ENCODE measurements around the gene GOLGA7B. TPM values are rescaled to one million over a fixed set of nuclear protein-coding genes. Genes with fewer than 3 reads are reported as not detected.
A peak's percentile ranks its signal among the peaks of the same experiment; 100 is the strongest.

GOLGA7B gene
- total RNA-seq, 2 experiments from 2014 or later = 0.92 to 1.1 TPM

DNA sequence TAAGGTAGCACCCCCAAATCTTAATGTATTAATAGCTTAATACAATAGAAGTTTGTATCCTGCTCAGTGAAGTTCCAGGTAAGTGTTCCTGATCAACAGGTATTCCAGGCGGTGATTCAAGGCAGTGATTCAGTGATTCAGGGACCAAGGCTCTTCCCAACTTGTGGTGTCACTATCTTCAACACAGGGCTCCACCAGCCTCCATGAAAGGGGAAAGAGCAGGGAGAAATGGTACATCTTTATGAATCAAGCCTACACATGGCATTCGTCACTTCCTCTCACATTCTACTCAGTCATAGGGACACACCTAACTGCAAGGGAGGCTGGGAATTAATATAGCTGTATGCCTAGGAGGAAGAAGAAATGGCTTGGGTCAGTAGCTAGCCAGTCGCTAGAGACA lies 5.1 kb downstream of the GOLGA7B start:
- H3K4me3 Mint-ChIP-seq = no peak overlapping the region
- CTCF ChIA-PET = no interaction called here
- ATAC-seq (no peak), DNase-seq (no peak)
- intact Hi-C loops (cut with micrococcal nuclease) = loop anchor here (5.0 kb wide), 1 partner anchor 57 kb away; no protein-coding TSS in a partner anchor
- H3K27ac Mint-ChIP-seq = no peak overlapping the region
- TF ChIP-seq, protein P1, sequence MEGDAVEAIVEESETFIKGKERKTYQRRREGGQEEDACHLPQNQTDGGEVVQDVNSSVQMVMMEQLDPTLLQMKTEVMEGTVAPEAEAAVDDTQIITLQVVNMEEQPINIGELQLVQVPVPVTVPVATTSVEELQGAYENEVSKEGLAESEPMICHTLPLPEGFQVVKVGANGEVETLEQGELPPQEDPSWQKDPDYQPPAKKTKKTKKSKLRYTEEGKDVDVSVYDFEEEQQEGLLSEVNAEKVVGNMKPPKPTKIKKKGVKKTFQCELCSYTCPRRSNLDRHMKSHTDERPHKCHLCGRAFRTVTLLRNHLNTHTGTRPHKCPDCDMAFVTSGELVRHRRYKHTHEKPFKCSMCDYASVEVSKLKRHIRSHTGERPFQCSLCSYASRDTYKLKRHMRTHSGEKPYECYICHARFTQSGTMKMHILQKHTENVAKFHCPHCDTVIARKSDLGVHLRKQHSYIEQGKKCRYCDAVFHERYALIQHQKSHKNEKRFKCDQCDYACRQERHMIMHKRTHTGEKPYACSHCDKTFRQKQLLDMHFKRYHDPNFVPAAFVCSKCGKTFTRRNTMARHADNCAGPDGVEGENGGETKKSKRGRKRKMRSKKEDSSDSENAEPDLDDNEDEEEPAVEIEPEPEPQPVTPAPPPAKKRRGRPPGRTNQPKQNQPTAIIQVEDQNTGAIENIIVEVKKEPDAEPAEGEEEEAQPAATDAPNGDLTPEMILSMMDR (IDR thresholded peaks at IDR 0.05) = no peak
- no peaks in the 10 kb centered on the region for H3K36me3 Mint-ChIP-seq (ENCODE audit: low read depth)
- H3K9me3 Mint-ChIP-seq = no peaks in the 10 kb centered on the region
- H3K4me1 Mint-ChIP-seq (ENCODE audit: low read depth) = peaks cover 45% of the 10 kb centered on the region
- POLR2A ChIA-PET = no interaction called here
- no peaks in the 10 kb centered on the region for H3K27me3 Mint-ChIP-seq

DNA sequence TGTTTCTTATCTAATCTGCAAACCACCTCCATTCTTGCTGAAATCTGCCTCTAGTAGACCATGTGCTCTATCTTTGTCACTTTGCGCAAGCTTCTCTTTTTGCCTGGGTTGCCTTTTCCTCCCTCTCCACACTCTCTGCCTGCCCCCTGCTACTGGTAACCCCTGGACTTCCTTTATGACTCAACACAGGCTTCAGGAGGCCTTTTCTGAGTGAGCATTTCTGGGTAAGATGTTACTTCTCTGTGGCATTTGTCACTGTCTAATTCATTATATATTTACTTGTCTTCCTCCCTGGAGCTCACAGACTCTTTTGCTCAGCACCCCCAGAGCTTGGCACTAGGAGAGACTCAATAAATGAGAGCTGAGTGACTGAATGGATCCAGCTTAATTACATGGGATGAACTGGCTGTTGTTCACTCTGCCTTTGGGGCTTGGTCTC lies 8.4 kb downstream of the GOLGA7B start:
- ChIA-PET CTCF (interaction anchor here (1.4 to 4.3 kb wide), 2 partner anchors 11 to 66 kb away, joined by 4 to 35 read pairs; no protein-coding TSS in a partner anchor), POLR2A (interaction anchor here (1.5 kb wide), 1 partner anchor 12 kb away, joined by 7 read pairs; no protein-coding TSS in a partner anchor)
- Mint-ChIP-seq H3K36me3 (ENCODE audit: low read depth) (no peaks in the 10 kb centered on the region), H3K4me3 (no peak overlapping the region), H3K27ac (peak overlapping the region; percentile 37), H3K9me3 (no peaks in the 10 kb centered on the region), H3K27me3 (no peaks in the 10 kb centered on the region), H3K4me1 (ENCODE audit: low read depth) (peaks cover 18% of the 10 kb centered on the region)
- ATAC-seq (peak; percentile 93), DNase-seq (peak; percentile 45)
- TF ChIP-seq, protein P1 (IDR thresholded peaks at IDR 0.05) = no peak
- intact Hi-C loops (cut with micrococcal nuclease) = no loop called here

DNA sequence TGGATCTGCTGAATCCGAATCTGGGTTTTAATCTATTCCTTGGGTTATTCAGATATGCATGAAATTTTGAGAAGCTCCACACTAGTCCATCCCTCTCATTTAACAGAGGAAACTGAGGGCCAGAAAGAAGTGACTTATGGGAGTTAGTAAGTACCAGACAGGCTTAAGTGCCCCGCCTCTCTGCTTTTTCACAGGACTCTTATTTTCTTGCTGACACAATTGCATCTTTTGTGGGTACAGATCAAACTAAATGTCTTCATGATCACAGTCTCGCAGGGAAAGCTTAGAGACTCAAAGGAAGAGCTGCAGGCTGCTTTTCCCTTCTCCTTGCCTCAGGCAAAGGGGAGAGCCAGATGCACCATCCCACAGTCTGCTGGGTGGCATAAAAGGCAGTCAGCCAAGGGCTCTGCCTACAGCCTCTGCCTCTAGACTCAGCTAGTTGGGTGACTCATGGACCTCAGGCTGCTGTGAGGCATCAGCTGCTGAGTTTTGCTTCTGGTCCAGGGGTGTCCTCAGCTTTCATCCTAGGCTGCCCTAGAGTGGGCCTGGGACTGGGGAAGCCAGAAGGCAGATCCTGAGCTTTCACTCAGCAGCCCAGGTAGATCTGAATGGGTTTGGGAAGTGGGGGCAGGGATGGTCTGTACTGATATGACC lies 11.6 kb downstream of the GOLGA7B start:
- ChIA-PET POLR2A (interaction anchor here (0.6 to 1.2 kb wide), 3 partner anchors 10 to 18 kb away, joined by 3 to 6 read pairs (median 3); partner anchors contain the start of gene GOLGA7B), CTCF (interaction anchor here (0.9 to 4.6 kb wide), 4 partner anchors 8 to 125 kb away, joined by 3 to 35 read pairs (median 14); partner anchors contain the start of gene ZFYVE27)
- Mint-ChIP-seq H3K9me3 (no peaks in the 10 kb centered on the region), H3K27me3 (no peaks in the 10 kb centered on the region), H3K27ac (no peak overlapping the region), H3K4me3 (no peak overlapping the region), H3K36me3 (ENCODE audit: low read depth) (no peaks in the 10 kb centered on the region), H3K4me1 (ENCODE audit: low read depth) (peaks cover 15% of the 10 kb centered on the region)
- ATAC-seq (peak; percentile 75), DNase-seq (peak; percentile 26)
- TF ChIP-seq, protein P1 (IDR thresholded peaks at IDR 0.05) = no peak
- intact Hi-C loops (cut with micrococcal nuclease) = no loop called here

DNA sequence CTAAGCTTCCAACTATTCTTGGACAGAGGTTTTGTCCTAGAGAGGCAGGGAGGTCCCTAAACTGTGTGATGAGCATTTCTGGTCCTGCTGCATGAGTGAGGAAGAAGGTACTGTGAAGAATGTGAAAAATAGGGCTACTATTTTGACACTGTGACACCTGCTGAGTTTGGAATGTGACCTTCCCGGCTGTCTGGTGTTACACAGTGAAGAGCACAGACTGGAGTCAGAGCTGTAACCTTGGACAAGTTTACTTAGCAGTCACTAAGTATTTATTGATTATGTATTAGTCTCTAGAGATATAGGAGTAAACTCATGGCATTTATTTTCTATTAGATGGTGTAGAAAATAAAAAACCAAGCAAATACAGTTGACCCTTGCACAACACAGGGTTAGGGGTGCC lies 12.3 kb downstream of the GOLGA7B start:
- H3K4me3 Mint-ChIP-seq = no peak overlapping the region
- H3K9me3 Mint-ChIP-seq = no peaks in the 10 kb centered on the region
- no peak overlapping the region for H3K27ac Mint-ChIP-seq
- POLR2A ChIA-PET = interaction anchor here (0.9 kb wide), 1 partner anchor 10 kb away, joined by 3 read pairs; no protein-coding TSS in a partner anchor
- H3K4me1 Mint-ChIP-seq (ENCODE audit: low read depth) = peaks cover 15% of the 10 kb centered on the region
- DNase-seq (no peak), ATAC-seq (no peak)
- TF ChIP-seq, protein P1 (IDR thresholded peaks at IDR 0.05) = no peak
- H3K27me3 Mint-ChIP-seq = no peaks in the 10 kb centered on the region
- no peaks in the 10 kb centered on the region for H3K36me3 Mint-ChIP-seq (ENCODE audit: low read depth)
- intact Hi-C loops (cut with micrococcal nuclease) = no loop called here
- CTCF ChIA-PET = interaction anchor here (1.2 to 4.6 kb wide), 2 partner anchors 12 to 69 kb away, joined by 3 to 26 read pairs; no protein-coding TSS in a partner anchor

DNA sequence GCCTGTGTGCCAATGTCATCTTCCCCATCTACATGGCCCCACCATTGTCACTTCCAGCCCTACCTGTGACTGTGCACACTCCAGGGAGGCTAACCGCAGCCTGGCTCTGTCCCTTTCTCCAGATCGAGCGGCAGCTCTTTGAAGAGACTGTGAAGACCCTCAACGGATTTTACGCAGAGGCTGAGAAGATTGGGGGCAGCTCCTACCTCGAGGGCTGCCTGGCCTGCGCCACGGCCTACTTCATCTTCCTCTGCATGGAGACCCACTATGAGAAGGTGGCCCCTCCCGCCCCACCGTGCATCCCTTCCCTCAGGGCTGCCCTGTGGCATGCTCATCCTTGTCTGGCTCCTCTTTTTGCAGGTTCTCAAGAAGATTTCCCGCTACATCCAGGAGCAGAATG lies 14.2 kb downstream of the GOLGA7B start:
- Mint-ChIP-seq H3K4me1 (ENCODE audit: low read depth) (peaks cover 3% of the 10 kb centered on the region), H3K36me3 (ENCODE audit: low read depth) (no peaks in the 10 kb centered on the region), H3K27ac (no peak overlapping the region), H3K4me3 (no peak overlapping the region), H3K27me3 (no peaks in the 10 kb centered on the region), H3K9me3 (no peaks in the 10 kb centered on the region)
- POLR2A ChIA-PET = no interaction called here
- intact Hi-C loops (cut with micrococcal nuclease) = no loop called here
- DNase-seq (no peak), ATAC-seq (no peak)
- CTCF ChIA-PET = interaction anchor here (1.1 to 4.6 kb wide), 3 partner anchors 65 to 73 kb away, joined by 3 to 26 read pairs (median 3); no protein-coding TSS in a partner anchor
- TF ChIP-seq, protein P1 (IDR thresholded peaks at IDR 0.05) = no peak
